IMR-90 (cell line): ENCODE results near the gene CTIF. TPM values are rescaled to one million over a fixed set of nuclear protein-coding genes. Genes with fewer than 3 reads are reported as not detected.

Experiments
- ATAC-seq: fragments of 200-7000 bp; cut with Tn5 transposase; 2 replicates; pipeline ENCODE4 v1.9.1; 2020; ENCODE audit warnings: low read depth, mild to moderate bottlenecking, moderate library complexity
- BruUV-seq: library from RNA; stranded (reverse); fragments of 400-500 nt; replicated peaks from 2 replicates; lab custom pipeline; 2021; lab: Mats Ljungman, UMichigan
- CTCF ChIA-PET: fragments of 300-600 bp; formaldehyde crosslinking; extraction: SDS; loops from one replicate; lab custom pipeline; 2021; ENCODE audit warnings: antibody characterized with exemption; lab: Yijun Ruan, JAX
- POLR2A ChIA-PET: fragments of 300-600 bp; sonication (Branson Sonifier 250); formaldehyde crosslinking; loops from one replicate; lab custom pipeline; 2022; ENCODE audit warnings: antibody characterized with exemption; ENCODE audit not compliant: unreplicated experiment; lab: Charles Lee
- DNase-seq: peaks from one replicate; pipeline ENCODE4 v3.0.0; 2013
- H2AFZ ChIP-seq: replicated peaks from 2 replicates; pipeline ENCODE3; 2013; ENCODE audit warnings: low read length, mild to moderate bottlenecking; ENCODE audit not compliant: poor library complexity
- H2AK5ac ChIP-seq: 2 replicates; pipeline ENCODE4 v1.6.1; 2013; ENCODE audit warnings: low read depth, low read length, inconsistent platforms
- H2AK9ac ChIP-seq: replicated peaks from 2 replicates; pipeline ENCODE3; 2013; ENCODE audit warnings: mild to moderate bottlenecking, low read depth, low read length, moderate library complexity; ENCODE audit not compliant: poor library complexity
- H2BK120ac ChIP-seq: 2 replicates; pipeline ENCODE4 v1.6.1; 2013; ENCODE audit warnings: low read depth, low read length, inconsistent platforms
- H2BK15ac ChIP-seq: 3 replicates; pipeline ENCODE4 v1.6.1; 2013; ENCODE audit warnings: low read depth, low read length, inconsistent platforms
- H2BK20ac ChIP-seq: 2 replicates; pipeline ENCODE4 v1.6.1; 2013; ENCODE audit warnings: low read depth, mild to moderate bottlenecking, inconsistent platforms, low read length, moderate library complexity
- H2BK5ac ChIP-seq: 2 replicates; pipeline ENCODE4 v1.6.1; 2013; ENCODE audit warnings: mild to moderate bottlenecking, low read depth, low read length, inconsistent platforms; ENCODE audit not compliant: poor library complexity, severe bottlenecking
- H3K14ac ChIP-seq: replicated peaks from 2 replicates; pipeline ENCODE4 v1.6.1; 2013; ENCODE audit warnings: low read depth, low read length, inconsistent platforms
- H3K18ac ChIP-seq: 2 replicates; pipeline ENCODE4 v1.6.1; 2013; ENCODE audit warnings: low read depth, low read length, control low read depth
- H3K23ac ChIP-seq: 2 replicates; pipeline ENCODE4 v1.6.1; 2013; ENCODE audit warnings: low read depth, low read length, inconsistent platforms
- H3K27ac ChIP-seq: 2 replicates; pipeline ENCODE4 v1.5.1; 2013; ENCODE audit warnings: mild to moderate bottlenecking, control low read depth, low read length; ENCODE audit not compliant: insufficient read depth
- H3K27me3 ChIP-seq: 2 replicates; pipeline ENCODE4 v1.6.1; 2013; ENCODE audit warnings: low read length; ENCODE audit not compliant: control insufficient read depth, insufficient read depth
- H3K36me3 ChIP-seq: 2 replicates; pipeline ENCODE4 v1.6.1; 2013; ENCODE audit warnings: low read length, mixed read lengths; ENCODE audit not compliant: control insufficient read depth, insufficient read depth
- H3K4ac ChIP-seq: 2 replicates; pipeline ENCODE4 v1.6.1; 2013; ENCODE audit warnings: low read depth, low read length, inconsistent platforms
- H3K4me1 ChIP-seq: 2 replicates; pipeline ENCODE4 v1.6.1; 2013; ENCODE audit warnings: low read length, mixed read lengths; ENCODE audit not compliant: control insufficient read depth, insufficient read depth
- H3K4me2 ChIP-seq: 2 replicates; pipeline ENCODE4 v1.6.1; 2013; ENCODE audit warnings: low read depth, mild to moderate bottlenecking, control low read depth, low read length, moderate library complexity
- H3K4me3 ChIP-seq: 2 replicates; pipeline ENCODE4 v1.5.1; 2013; ENCODE audit warnings: low read depth, mild to moderate bottlenecking, control low read depth, low read length, moderate library complexity; ENCODE audit not compliant: insufficient read depth
- H3K56ac ChIP-seq: 2 replicates; pipeline ENCODE4 v1.6.1; 2013; ENCODE audit warnings: low read length, inconsistent platforms; ENCODE audit not compliant: insufficient read depth; ENCODE audit errors: extremely low read depth
- H3K79me1 ChIP-seq, 2 experiments: 2 replicates each; pipeline ENCODE4 v1.6.1; 2013; ENCODE audit warnings: low read length in 2 of 2, inconsistent platforms in 1 of 2, low read depth in 1 of 2
- H3K9ac ChIP-seq: 2 replicates; pipeline ENCODE4 v1.6.1; 2013; ENCODE audit warnings: low read depth, low read length, control low read depth
- H3K9me1 ChIP-seq: 2 replicates; pipeline ENCODE4 v1.6.1; 2013; ENCODE audit warnings: low read length, inconsistent platforms; ENCODE audit not compliant: insufficient read depth
- H3K9me3 ChIP-seq: 2 replicates; pipeline ENCODE4 v1.6.1; 2013; ENCODE audit warnings: low read length; ENCODE audit not compliant: control insufficient read depth, insufficient read depth
- H4K20me1 ChIP-seq: 2 replicates; pipeline ENCODE4 v1.6.1; 2013; ENCODE audit warnings: low read length, inconsistent platforms; ENCODE audit not compliant: insufficient read depth
- H4K5ac ChIP-seq: 2 replicates; pipeline ENCODE4 v1.6.1; 2013; ENCODE audit warnings: mild to moderate bottlenecking, low read depth, low read length, control low read depth
- H4K8ac ChIP-seq, 2 experiments: 2 replicates each; pipeline ENCODE4 v1.6.1; 2013; ENCODE audit warnings: low read depth in 2 of 2, low read length in 2 of 2, control low read depth in 1 of 2, inconsistent platforms in 1 of 2
- H4K91ac ChIP-seq: 2 replicates; pipeline ENCODE4 v1.6.1; 2013; ENCODE audit warnings: low read depth, low read length, inconsistent platforms; ENCODE audit not compliant: insufficient read depth
- BHLHE40 ChIP-seq: fragments of 150-350 bp; IDR thresholded peaks from 2 replicates; pipeline ENCODE4 v1.6.1; 2016; ENCODE audit warnings: mild to moderate bottlenecking, low read depth, low read length
- CEBPB ChIP-seq: IDR thresholded peaks from 2 replicates; pipeline ENCODE4 v1.6.1; 2012; ENCODE audit warnings: low read depth, low read length, improper control_type of control experiment
- CHD1 ChIP-seq: IDR thresholded peaks from 2 replicates; pipeline ENCODE4 v1.6.1; 2012; ENCODE audit warnings: low read depth, low read length, improper control_type of control experiment
- CTCF ChIP-seq: conservative IDR thresholded peaks from 2 replicates; pipeline ENCODE4 v1.5.1; 2012; ENCODE audit warnings: mild to moderate bottlenecking, low read depth, low read length, improper control_type of control experiment
- ELK1 ChIP-seq: fragments of 150-350 bp; IDR thresholded peaks from 2 replicates; pipeline ENCODE4 v1.6.1; 2016; ENCODE audit warnings: low read depth, mild to moderate bottlenecking, low read length, moderate library complexity, borderline replicate concordance
- MAFK ChIP-seq: IDR thresholded peaks from 2 replicates; pipeline ENCODE4 v1.6.1; 2012; ENCODE audit warnings: low read depth, low read length, improper control_type of control experiment
- MAZ ChIP-seq: IDR thresholded peaks from 2 replicates; pipeline ENCODE4 v1.6.1; 2012; ENCODE audit warnings: low read depth, mild to moderate bottlenecking, low read length, improper control_type of control experiment, moderate library complexity, borderline replicate concordance
- MXI1 ChIP-seq: IDR thresholded peaks from 2 replicates; pipeline ENCODE4 v1.6.1; 2012; ENCODE audit warnings: low read depth, mild to moderate bottlenecking, low read length, moderate library complexity, borderline replicate concordance
- NFE2L2 ChIP-seq: fragments of 150-350 bp; IDR thresholded peaks from 2 replicates; pipeline ENCODE4 v1.6.1; 2016; ENCODE audit warnings: low read depth, mild to moderate bottlenecking, low read length
- POLR2A ChIP-seq: IDR thresholded peaks from 2 replicates; pipeline ENCODE4 v1.6.1; 2012; ENCODE audit warnings: mild to moderate bottlenecking, low read depth, low read length
- RAD21 ChIP-seq: IDR thresholded peaks from 2 replicates; pipeline ENCODE4 v1.6.1; 2012; ENCODE audit warnings: low read length, improper control_type of control experiment
- RCOR1 ChIP-seq: IDR thresholded peaks from 2 replicates; pipeline ENCODE4 v1.6.1; 2012; ENCODE audit warnings: mild to moderate bottlenecking, low read length, improper control_type of control experiment; ENCODE audit not compliant: insufficient replicate concordance
- RFX5 ChIP-seq: IDR thresholded peaks from 2 replicates; pipeline ENCODE4 v1.8.0; 2012; ENCODE audit warnings: low read depth, mild to moderate bottlenecking, low read length, moderate library complexity
- SMC3 ChIP-seq: fragments of 150-350 bp; IDR thresholded peaks from 2 replicates; pipeline ENCODE4 v1.6.1; 2016; ENCODE audit warnings: low read depth, mild to moderate bottlenecking, antibody characterized with exemption, low read length, moderate library complexity
- USF2 ChIP-seq: fragments of 150-350 bp; IDR thresholded peaks from 2 replicates; pipeline ENCODE4 v1.6.1; 2017; ENCODE audit warnings: mild to moderate bottlenecking, antibody characterized with exemption, low read length, low read depth
- WGBS, 2 experiments: methylation state at CpG; one replicate each; pipeline versions ENCODE4 v1.1.5 to v1.1.7; 2013; ENCODE audit warnings: missing lambda C conversion rate in 2 of 2; ENCODE audit not compliant: insufficient read length in 1 of 2; ENCODE audit errors: extremely low coverage in 2 of 2; 5-methylcytosine and 5-hydroxymethylcytosine counted together
- dilution Hi-C: fragments of 300-500 bp; cut with HindIII; formaldehyde crosslinking; loops from one replicate; pipeline ENCODE4 v1.14.3; 2018; ENCODE audit warnings: low sequenced_read_pairs; ENCODE audit not compliant: unreplicated experiment
- in situ Hi-C: fragments of 300-500 bp; cut with MboI; formaldehyde crosslinking; loops from 3 replicates; pipeline ENCODE4 v1.14.3; 2019; ENCODE audit warnings: low sequenced_read_pairs, inconsistent platforms, mixed read lengths
- intact Hi-C: fragments of 100-400 bp; cut with micrococcal nuclease; formaldehyde crosslinking; loops from 2 replicates; pipeline ENCODE4 v1.10.0; 2022
- polyA plus RNA-seq, 3 experiments: library from polyadenylated mRNA; depleted of rRNA; stranded (reverse); fragments of >200 nt; gene quantifications; 2 replicates each; pipeline ENCODE4 v1.2.3, GENCODE V29; 2012; ENCODE audit warnings: low replicate concordance in 1 of 3
- total RNA-seq: library from RNA; depleted of rRNA; stranded (reverse); fragments of >200 nt; gene quantifications from 2 replicates; pipeline ENCODE4 v1.2.3, GENCODE V29; 2012

The CTIF gene
- total and polyA plus RNA-seq, 2 of the 4 experiments (the other 2 are of a cell fraction), result 25.1 to 57.0 TPM

- WGBS, 2 experiments, result 100% methylated on average over 1 of the region's 6 CpGs; no CpG with 5 or more reads in 1 of the 2 experiments
- peak overlapping the region; percentile 84 for H2BK20ac ChIP-seq
- POLR2A ChIA-PET, result no interaction called here
- peak overlapping the region; percentile 87 for H4K91ac ChIP-seq
- CTCF ChIA-PET, result no interaction called here
- H3K9me3 ChIP-seq, result peaks cover 21% of the 10 kb centered on the region
- peak overlapping the region; percentile 33; the same call in 1 of the 2 replicates for H3K27ac ChIP-seq
- peak; percentile 95 for ATAC-seq
- peaks cover 31% of the 10 kb centered on the region for H3K36me3 ChIP-seq
- in situ Hi-C loops (no loop called here), intact Hi-C loops (no loop called here), dilution Hi-C loops (no loop called here)
- peak overlapping the region; percentile 88 for H3K4ac ChIP-seq
- no peaks in the 10 kb centered on the region for H3K27me3 ChIP-seq
- peak overlapping the region; percentile 38 to 77; a peak in 3 of 4 replicates for H4K8ac ChIP-seq
- H3K9me1 ChIP-seq, result peaks cover 21% of the 10 kb centered on the region
- H3K23ac ChIP-seq, result peak overlapping the region; percentile 78; the same call in 1 of the 2 replicates
- H4K20me1 ChIP-seq, result peaks cover 9% of the 10 kb centered on the region
- H3K4me2 ChIP-seq, result no peak overlapping the region
- DNase-seq, result peak; percentile 99
- peak overlapping the region; percentile 83 for H2BK120ac ChIP-seq
- peak overlapping the region; percentile 87 for H3K14ac ChIP-seq
- H3K4me1 ChIP-seq, result peaks cover 10% of the 10 kb centered on the region
- H3K18ac ChIP-seq, result peak overlapping the region; percentile 30; the same call in 1 of the 2 replicates
- H2BK15ac ChIP-seq, result peak overlapping the region; percentile 85; the same call in 1 of the 3 replicates
- peak overlapping the region; percentile 72 for H2BK5ac ChIP-seq
- H4K5ac ChIP-seq, result peak overlapping the region; percentile 21; the same call in 1 of the 2 replicates
- no peak overlapping the region for H3K4me3 ChIP-seq
- peak overlapping the region; percentile 43 for H2AK9ac ChIP-seq
- H3K9ac ChIP-seq, result no peak overlapping the region
- BruUV-seq, result no TSS peak
- H3K56ac ChIP-seq, result no peak overlapping the region
- H3K79me1 ChIP-seq, result peaks cover 39 to 84% of the 10 kb centered on the region in 2 experiments
- peak overlapping the region; percentile 47 for H2AFZ ChIP-seq
- peak overlapping the region; percentile 96; the same call in 1 of the 2 replicates for H2AK5ac ChIP-seq
- TF ChIP-seq POLR2A, result no peak
- peak; percentile 84 for TF ChIP-seq MAZ
- TF ChIP-seq MAFK, result no peak
- peak; percentile 96 for TF ChIP-seq BHLHE40
- TF ChIP-seq NFE2L2, result no peak
- no peak for TF ChIP-seq RAD21
- TF ChIP-seq CEBPB, result no peak
- TF ChIP-seq RCOR1, result peak; percentile 98
- no peak for TF ChIP-seq CTCF
- TF ChIP-seq SMC3, result no peak
- TF ChIP-seq ELK1, result no peak
- TF ChIP-seq CHD1, result no peak
- no peak for TF ChIP-seq MXI1
- 0 out of 2 replicates have a peak, but pooled peaks have one; percentile 37 for TF ChIP-seq USF2
- TF ChIP-seq RFX5, result no peak
These were observed 189.5 kb downstream of the CTIF start for GRCh38 chr18:48728204-48728833.
